ENCODE measurements around the gene KAZN. TPM values are rescaled to one million over a fixed set of nuclear protein-coding genes. Genes with fewer than 3 reads are reported as not detected.
A peak's percentile ranks its signal among the peaks of the same experiment; 100 is the strongest.

KAZN gene
- total RNA-seq, 2 donors from 2014 or later = 1.1 to 2.2 TPM

GRCh38 chr1:15018767-15019166 is 420.3 kb downstream of the KAZN start:
- ATAC-seq = no peak
- H3K36me3 Mint-ChIP-seq = no peaks in the 10 kb centered on the region
- H3K9me3 Mint-ChIP-seq = no peaks in the 10 kb centered on the region
- H3K27ac Mint-ChIP-seq = no peak overlapping the region
- DNase-seq (ENCODE audit: low spot score in 2 of 2) = no peak

- Mint-ChIP-seq H3K36me3 (no peaks in the 10 kb centered on the region), H3K9me3 (no peaks in the 10 kb centered on the region), H3K27ac (no peak overlapping the region)
- ATAC-seq (no peak), DNase-seq (ENCODE audit: low spot score in 2 of 2) (no peak)
Observed at GRCh38 chr1:15020943-15021745, 422.7 kb downstream of the KAZN start.

GRCh38 chr1:15022048-15022447 is 423.6 kb downstream of the KAZN start:
- H3K9me3 Mint-ChIP-seq = no peaks in the 10 kb centered on the region
- DNase-seq (ENCODE audit: low spot score in 2 of 2) (no peak), ATAC-seq (no peak)
- H3K27ac Mint-ChIP-seq = no peak overlapping the region
- no peaks in the 10 kb centered on the region for H3K36me3 Mint-ChIP-seq

GRCh38 chr1:15023205-15023604 is 424.7 kb downstream of the KAZN start:
- DNase-seq (ENCODE audit: low spot score in 2 of 2) (no peak), ATAC-seq (no peak)
- Mint-ChIP-seq H3K27ac (no peak overlapping the region), H3K9me3 (no peaks in the 10 kb centered on the region), H3K36me3 (no peaks in the 10 kb centered on the region)

GRCh38 chr1:15023976-15024375 is 425.5 kb downstream of the KAZN start:
- H3K36me3 Mint-ChIP-seq = no peaks in the 10 kb centered on the region
- no peak overlapping the region for H3K27ac Mint-ChIP-seq
- no peaks in the 10 kb centered on the region for H3K9me3 Mint-ChIP-seq
- ATAC-seq = no peak
- no peak for DNase-seq (ENCODE audit: low spot score in 2 of 2)

GRCh38 chr1:15026117-15026489 is 427.6 kb downstream of the KAZN start:
- Mint-ChIP-seq H3K27ac (no peak overlapping the region), H3K9me3 (no peaks in the 10 kb centered on the region), H3K36me3 (no peaks in the 10 kb centered on the region)
- no peak for DNase-seq (ENCODE audit: low spot score in 2 of 2)
- no peak for ATAC-seq

GRCh38 chr1:15027515-15027986 is 429.1 kb downstream of the KAZN start:
- peak in 1 of 2 donors; percentile 58 for DNase-seq (ENCODE audit: low spot score in 2 of 2)
- no peak for ATAC-seq
- no peaks in the 10 kb centered on the region for H3K36me3 Mint-ChIP-seq
- H3K9me3 Mint-ChIP-seq = no peaks in the 10 kb centered on the region
- H3K27ac Mint-ChIP-seq = no peak overlapping the region

- Mint-ChIP-seq H3K36me3 (no peaks in the 10 kb centered on the region), H3K9me3 (no peaks in the 10 kb centered on the region), H3K27ac (no peak overlapping the region)
- ATAC-seq (no peak), DNase-seq (ENCODE audit: low spot score in 2 of 2) (no peak)
Observed at GRCh38 chr1:15028102-15028501, 429.6 kb downstream of the KAZN start.

- Mint-ChIP-seq H3K9me3 (no peaks in the 10 kb centered on the region), H3K36me3 (no peaks in the 10 kb centered on the region), H3K27ac (no peak overlapping the region)
- no peak for DNase-seq (ENCODE audit: low spot score in 2 of 2)
- ATAC-seq = no peak
Observed at GRCh38 chr1:15028616-15029015, 430.1 kb downstream of the KAZN start.

GRCh38 chr1:15029036-15029435 is 430.6 kb downstream of the KAZN start:
- H3K9me3 Mint-ChIP-seq = no peaks in the 10 kb centered on the region
- DNase-seq (ENCODE audit: low spot score in 2 of 2) = no peak
- H3K36me3 Mint-ChIP-seq = no peaks in the 10 kb centered on the region
- H3K27ac Mint-ChIP-seq = no peak overlapping the region
- ATAC-seq = no peak

GRCh38 chr1:15029786-15030185 is 431.3 kb downstream of the KAZN start:
- H3K9me3 Mint-ChIP-seq = no peaks in the 10 kb centered on the region

GRCh38 chr1:15031251-15031933 is 432.9 kb downstream of the KAZN start:
- H3K36me3 Mint-ChIP-seq = no peaks in the 10 kb centered on the region
- H3K27ac Mint-ChIP-seq = no peak overlapping the region
- ATAC-seq = no peak
- no peaks in the 10 kb centered on the region for H3K9me3 Mint-ChIP-seq
- DNase-seq (ENCODE audit: low spot score in 2 of 2) = no peak

More at GRCh38 chr1:15029786-15030185, 431.3 kb downstream of the KAZN start:
- H3K27ac Mint-ChIP-seq = no peak overlapping the region
- DNase-seq (ENCODE audit: low spot score in 2 of 2) (no peak), ATAC-seq (no peak)
- H3K36me3 Mint-ChIP-seq = no peaks in the 10 kb centered on the region

GRCh38 chr1:15033264-15033663 is 434.8 kb downstream of the KAZN start:
- Mint-ChIP-seq H3K9me3 (no peaks in the 10 kb centered on the region), H3K36me3 (no peaks in the 10 kb centered on the region), H3K27ac (no peak overlapping the region)
- ATAC-seq = no peak
- no peak for DNase-seq (ENCODE audit: low spot score in 2 of 2)

- DNase-seq (ENCODE audit: low spot score in 2 of 2) = no peak
- Mint-ChIP-seq H3K27ac (peak overlapping the region in 1 of 2 donors; percentile 17), H3K9me3 (no peaks in the 10 kb centered on the region), H3K36me3 (no peaks in the 10 kb centered on the region)
- no peak for ATAC-seq
Observed at GRCh38 chr1:15034656-15035055, 436.2 kb downstream of the KAZN start.

GRCh38 chr1:15035236-15035635 is 436.8 kb downstream of the KAZN start:
- Mint-ChIP-seq H3K9me3 (no peaks in the 10 kb centered on the region), H3K27ac (peak overlapping the region in 1 of 2 donors; percentile 17), H3K36me3 (no peaks in the 10 kb centered on the region)
- no peak for ATAC-seq
- no peak for DNase-seq (ENCODE audit: low spot score in 2 of 2)

GRCh38 chr1:15036101-15036500 is 437.6 kb downstream of the KAZN start:
- Mint-ChIP-seq H3K27ac (no peak overlapping the region), H3K9me3 (no peaks in the 10 kb centered on the region), H3K36me3 (no peaks in the 10 kb centered on the region)
- ATAC-seq (no peak), DNase-seq (ENCODE audit: low spot score in 2 of 2) (no peak)

- ATAC-seq = peak in 1 of 2 donors; percentile 79
- DNase-seq (ENCODE audit: low spot score in 2 of 2) = peak in 1 of 2 donors; percentile 19
- H3K9me3 Mint-ChIP-seq = no peaks in the 10 kb centered on the region
- H3K36me3 Mint-ChIP-seq = no peaks in the 10 kb centered on the region
- no peak overlapping the region for H3K27ac Mint-ChIP-seq
Observed at GRCh38 chr1:15038232-15039016, 439.9 kb downstream of the KAZN start.
